ENCODE data around the gene HOOK1.
"Not testable (repeated sequence)": the region's sequence is repeated elsewhere in the genome, so short reads cannot be mapped to it uniquely, and the experiment has no call there.

- TF ChIP-seq, protein P1, sequence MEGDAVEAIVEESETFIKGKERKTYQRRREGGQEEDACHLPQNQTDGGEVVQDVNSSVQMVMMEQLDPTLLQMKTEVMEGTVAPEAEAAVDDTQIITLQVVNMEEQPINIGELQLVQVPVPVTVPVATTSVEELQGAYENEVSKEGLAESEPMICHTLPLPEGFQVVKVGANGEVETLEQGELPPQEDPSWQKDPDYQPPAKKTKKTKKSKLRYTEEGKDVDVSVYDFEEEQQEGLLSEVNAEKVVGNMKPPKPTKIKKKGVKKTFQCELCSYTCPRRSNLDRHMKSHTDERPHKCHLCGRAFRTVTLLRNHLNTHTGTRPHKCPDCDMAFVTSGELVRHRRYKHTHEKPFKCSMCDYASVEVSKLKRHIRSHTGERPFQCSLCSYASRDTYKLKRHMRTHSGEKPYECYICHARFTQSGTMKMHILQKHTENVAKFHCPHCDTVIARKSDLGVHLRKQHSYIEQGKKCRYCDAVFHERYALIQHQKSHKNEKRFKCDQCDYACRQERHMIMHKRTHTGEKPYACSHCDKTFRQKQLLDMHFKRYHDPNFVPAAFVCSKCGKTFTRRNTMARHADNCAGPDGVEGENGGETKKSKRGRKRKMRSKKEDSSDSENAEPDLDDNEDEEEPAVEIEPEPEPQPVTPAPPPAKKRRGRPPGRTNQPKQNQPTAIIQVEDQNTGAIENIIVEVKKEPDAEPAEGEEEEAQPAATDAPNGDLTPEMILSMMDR (IDR thresholded peaks at IDR 0.05; ENCODE audit: insufficient read depth, low read length) = not testable (repeated sequence)
- not testable (repeated sequence) for TF ChIP-seq POLR2AphosphoS5 (IDR thresholded peaks at IDR 0.05; ENCODE audit: low read depth)
- TF ChIP-seq, protein P2, sequence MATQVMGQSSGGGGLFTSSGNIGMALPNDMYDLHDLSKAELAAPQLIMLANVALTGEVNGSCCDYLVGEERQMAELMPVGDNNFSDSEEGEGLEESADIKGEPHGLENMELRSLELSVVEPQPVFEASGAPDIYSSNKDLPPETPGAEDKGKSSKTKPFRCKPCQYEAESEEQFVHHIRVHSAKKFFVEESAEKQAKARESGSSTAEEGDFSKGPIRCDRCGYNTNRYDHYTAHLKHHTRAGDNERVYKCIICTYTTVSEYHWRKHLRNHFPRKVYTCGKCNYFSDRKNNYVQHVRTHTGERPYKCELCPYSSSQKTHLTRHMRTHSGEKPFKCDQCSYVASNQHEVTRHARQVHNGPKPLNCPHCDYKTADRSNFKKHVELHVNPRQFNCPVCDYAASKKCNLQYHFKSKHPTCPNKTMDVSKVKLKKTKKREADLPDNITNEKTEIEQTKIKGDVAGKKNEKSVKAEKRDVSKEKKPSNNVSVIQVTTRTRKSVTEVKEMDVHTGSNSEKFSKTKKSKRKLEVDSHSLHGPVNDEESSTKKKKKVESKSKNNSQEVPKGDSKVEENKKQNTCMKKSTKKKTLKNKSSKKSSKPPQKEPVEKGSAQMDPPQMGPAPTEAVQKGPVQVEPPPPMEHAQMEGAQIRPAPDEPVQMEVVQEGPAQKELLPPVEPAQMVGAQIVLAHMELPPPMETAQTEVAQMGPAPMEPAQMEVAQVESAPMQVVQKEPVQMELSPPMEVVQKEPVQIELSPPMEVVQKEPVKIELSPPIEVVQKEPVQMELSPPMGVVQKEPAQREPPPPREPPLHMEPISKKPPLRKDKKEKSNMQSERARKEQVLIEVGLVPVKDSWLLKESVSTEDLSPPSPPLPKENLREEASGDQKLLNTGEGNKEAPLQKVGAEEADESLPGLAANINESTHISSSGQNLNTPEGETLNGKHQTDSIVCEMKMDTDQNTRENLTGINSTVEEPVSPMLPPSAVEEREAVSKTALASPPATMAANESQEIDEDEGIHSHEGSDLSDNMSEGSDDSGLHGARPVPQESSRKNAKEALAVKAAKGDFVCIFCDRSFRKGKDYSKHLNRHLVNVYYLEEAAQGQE (IDR thresholded peaks at IDR 0.05; ENCODE audit: insufficient replicate concordance, low read depth) = not testable (repeated sequence)
Observed at GRCh38 chr1:59914791-59915286, 100.1 kb downstream of the HOOK1 start.

All from HL-60 (cell line).